Breast epithelium (tissue), 3 donors: ENCODE results near the gene ADD1.

Experiments
- POLR2A ChIP-seq: fragments of 450-650 bp; IDR thresholded peaks from one replicate; pipeline ENCODE4 v1.6.1; 2016; ENCODE audit warnings: antibody characterized with exemption, mild to moderate bottlenecking, moderate library complexity
- POLR2AphosphoS5 ChIP-seq, 3 donors: sonication (generic); formaldehyde crosslinking; IDR thresholded peaks; one replicate each; pipeline ENCODE4 v1.6.1; 2017; ENCODE audit warnings: antibody characterized with exemption in 3 of 3
- TF ChIP-seq, protein P1 (sequence below), 3 donors: fragments of 450-650 bp; IDR thresholded peaks; one replicate each; pipeline ENCODE4 v1.5.1; 2016 to 2017; ENCODE audit warnings: antibody characterized with exemption in 3 of 3, mild to moderate bottlenecking in 3 of 3, moderate library complexity in 3 of 3

DNA sequence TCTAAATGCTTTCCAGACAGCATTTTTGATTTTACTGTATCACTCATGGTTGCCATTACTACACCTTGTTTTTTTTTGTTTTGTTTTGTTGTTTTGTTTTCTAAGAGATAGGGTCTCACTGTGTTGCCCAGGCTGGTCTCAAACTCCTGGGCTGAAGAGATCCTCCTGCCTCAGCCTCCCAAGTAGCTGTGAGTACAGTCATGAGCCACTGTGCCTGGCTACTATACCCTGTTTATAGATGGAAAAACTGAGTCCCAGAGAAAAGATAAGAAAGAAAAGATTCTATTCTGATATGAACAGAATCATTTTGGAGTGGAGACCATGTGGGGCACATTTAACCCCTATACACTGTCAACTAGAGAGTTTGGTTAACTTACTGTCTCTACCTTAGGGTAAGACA lies 20.0 kb downstream of the ADD1 start:
- TF ChIP-seq, protein P1, sequence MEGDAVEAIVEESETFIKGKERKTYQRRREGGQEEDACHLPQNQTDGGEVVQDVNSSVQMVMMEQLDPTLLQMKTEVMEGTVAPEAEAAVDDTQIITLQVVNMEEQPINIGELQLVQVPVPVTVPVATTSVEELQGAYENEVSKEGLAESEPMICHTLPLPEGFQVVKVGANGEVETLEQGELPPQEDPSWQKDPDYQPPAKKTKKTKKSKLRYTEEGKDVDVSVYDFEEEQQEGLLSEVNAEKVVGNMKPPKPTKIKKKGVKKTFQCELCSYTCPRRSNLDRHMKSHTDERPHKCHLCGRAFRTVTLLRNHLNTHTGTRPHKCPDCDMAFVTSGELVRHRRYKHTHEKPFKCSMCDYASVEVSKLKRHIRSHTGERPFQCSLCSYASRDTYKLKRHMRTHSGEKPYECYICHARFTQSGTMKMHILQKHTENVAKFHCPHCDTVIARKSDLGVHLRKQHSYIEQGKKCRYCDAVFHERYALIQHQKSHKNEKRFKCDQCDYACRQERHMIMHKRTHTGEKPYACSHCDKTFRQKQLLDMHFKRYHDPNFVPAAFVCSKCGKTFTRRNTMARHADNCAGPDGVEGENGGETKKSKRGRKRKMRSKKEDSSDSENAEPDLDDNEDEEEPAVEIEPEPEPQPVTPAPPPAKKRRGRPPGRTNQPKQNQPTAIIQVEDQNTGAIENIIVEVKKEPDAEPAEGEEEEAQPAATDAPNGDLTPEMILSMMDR (IDR thresholded peaks at IDR 0.05): no peak
- TF ChIP-seq POLR2A (no peak), POLR2AphosphoS5 (IDR thresholded peaks at IDR 0.05) (no peak)
